IMR-90 (cell line): ENCODE results near the gene SAXO1. TPM values are rescaled to one million over a fixed set of nuclear protein-coding genes. Genes with fewer than 3 reads are reported as not detected.
A peak's percentile ranks its signal among the peaks of the same experiment; 100 is the strongest.

ENCODE experiments used
- ATAC-seq: fragments of 200-7000 bp; cut with Tn5 transposase; 2 replicates; pipeline ENCODE4 v1.9.1; 2020; ENCODE audit warnings: low read depth, mild to moderate bottlenecking, moderate library complexity
- BruUV-seq: library from RNA; stranded (reverse); fragments of 400-500 nt; replicated peaks from 2 replicates; lab custom pipeline; 2021; lab: Mats Ljungman, UMichigan
- CTCF ChIA-PET: fragments of 300-600 bp; formaldehyde crosslinking; extraction: SDS; loops from one replicate; lab custom pipeline; 2021; ENCODE audit warnings: antibody characterized with exemption; lab: Yijun Ruan, JAX
- POLR2A ChIA-PET: fragments of 300-600 bp; sonication (Branson Sonifier 250); formaldehyde crosslinking; loops from one replicate; lab custom pipeline; 2022; ENCODE audit warnings: antibody characterized with exemption; ENCODE audit not compliant: unreplicated experiment; lab: Charles Lee
- DNase-seq: peaks from one replicate; pipeline ENCODE4 v3.0.0; 2013
- H2AFZ ChIP-seq: replicated peaks from 2 replicates; pipeline ENCODE3; 2013; ENCODE audit warnings: low read length, mild to moderate bottlenecking; ENCODE audit not compliant: poor library complexity
- H2AK5ac ChIP-seq: 2 replicates; pipeline ENCODE4 v1.6.1; 2013; ENCODE audit warnings: low read depth, low read length, inconsistent platforms
- H2AK9ac ChIP-seq: replicated peaks from 2 replicates; pipeline ENCODE3; 2013; ENCODE audit warnings: mild to moderate bottlenecking, low read depth, low read length, moderate library complexity; ENCODE audit not compliant: poor library complexity
- H2BK120ac ChIP-seq: 2 replicates; pipeline ENCODE4 v1.6.1; 2013; ENCODE audit warnings: low read depth, low read length, inconsistent platforms
- H2BK15ac ChIP-seq: 3 replicates; pipeline ENCODE4 v1.6.1; 2013; ENCODE audit warnings: low read depth, low read length, inconsistent platforms
- H2BK20ac ChIP-seq: 2 replicates; pipeline ENCODE4 v1.6.1; 2013; ENCODE audit warnings: low read depth, mild to moderate bottlenecking, inconsistent platforms, low read length, moderate library complexity
- H2BK5ac ChIP-seq: 2 replicates; pipeline ENCODE4 v1.6.1; 2013; ENCODE audit warnings: mild to moderate bottlenecking, low read depth, low read length, inconsistent platforms; ENCODE audit not compliant: poor library complexity, severe bottlenecking
- H3K14ac ChIP-seq: replicated peaks from 2 replicates; pipeline ENCODE4 v1.6.1; 2013; ENCODE audit warnings: low read depth, low read length, inconsistent platforms
- H3K18ac ChIP-seq: 2 replicates; pipeline ENCODE4 v1.6.1; 2013; ENCODE audit warnings: low read depth, low read length, control low read depth
- H3K23ac ChIP-seq: 2 replicates; pipeline ENCODE4 v1.6.1; 2013; ENCODE audit warnings: low read depth, low read length, inconsistent platforms
- H3K27ac ChIP-seq: 2 replicates; pipeline ENCODE4 v1.5.1; 2013; ENCODE audit warnings: mild to moderate bottlenecking, control low read depth, low read length; ENCODE audit not compliant: insufficient read depth
- H3K27me3 ChIP-seq: 2 replicates; pipeline ENCODE4 v1.6.1; 2013; ENCODE audit warnings: low read length; ENCODE audit not compliant: control insufficient read depth, insufficient read depth
- H3K36me3 ChIP-seq: 2 replicates; pipeline ENCODE4 v1.6.1; 2013; ENCODE audit warnings: low read length, mixed read lengths; ENCODE audit not compliant: control insufficient read depth, insufficient read depth
- H3K4ac ChIP-seq: 2 replicates; pipeline ENCODE4 v1.6.1; 2013; ENCODE audit warnings: low read depth, low read length, inconsistent platforms
- H3K4me1 ChIP-seq: 2 replicates; pipeline ENCODE4 v1.6.1; 2013; ENCODE audit warnings: low read length, mixed read lengths; ENCODE audit not compliant: control insufficient read depth, insufficient read depth
- H3K4me2 ChIP-seq: 2 replicates; pipeline ENCODE4 v1.6.1; 2013; ENCODE audit warnings: low read depth, mild to moderate bottlenecking, control low read depth, low read length, moderate library complexity
- H3K4me3 ChIP-seq: 2 replicates; pipeline ENCODE4 v1.5.1; 2013; ENCODE audit warnings: low read depth, mild to moderate bottlenecking, control low read depth, low read length, moderate library complexity; ENCODE audit not compliant: insufficient read depth
- H3K56ac ChIP-seq: 2 replicates; pipeline ENCODE4 v1.6.1; 2013; ENCODE audit warnings: low read length, inconsistent platforms; ENCODE audit not compliant: insufficient read depth; ENCODE audit errors: extremely low read depth
- H3K79me1 ChIP-seq, 2 experiments: 2 replicates each; pipeline ENCODE4 v1.6.1; 2013; ENCODE audit warnings: low read length in 2 of 2, inconsistent platforms in 1 of 2, low read depth in 1 of 2
- H3K9ac ChIP-seq: 2 replicates; pipeline ENCODE4 v1.6.1; 2013; ENCODE audit warnings: low read depth, low read length, control low read depth
- H3K9me1 ChIP-seq: 2 replicates; pipeline ENCODE4 v1.6.1; 2013; ENCODE audit warnings: low read length, inconsistent platforms; ENCODE audit not compliant: insufficient read depth
- H3K9me3 ChIP-seq: 2 replicates; pipeline ENCODE4 v1.6.1; 2013; ENCODE audit warnings: low read length; ENCODE audit not compliant: control insufficient read depth, insufficient read depth
- H4K20me1 ChIP-seq: 2 replicates; pipeline ENCODE4 v1.6.1; 2013; ENCODE audit warnings: low read length, inconsistent platforms; ENCODE audit not compliant: insufficient read depth
- H4K5ac ChIP-seq: 2 replicates; pipeline ENCODE4 v1.6.1; 2013; ENCODE audit warnings: mild to moderate bottlenecking, low read depth, low read length, control low read depth
- H4K8ac ChIP-seq, 2 experiments: 2 replicates each; pipeline ENCODE4 v1.6.1; 2013; ENCODE audit warnings: low read depth in 2 of 2, low read length in 2 of 2, control low read depth in 1 of 2, inconsistent platforms in 1 of 2
- H4K91ac ChIP-seq: 2 replicates; pipeline ENCODE4 v1.6.1; 2013; ENCODE audit warnings: low read depth, low read length, inconsistent platforms; ENCODE audit not compliant: insufficient read depth
- BHLHE40 ChIP-seq: fragments of 150-350 bp; IDR thresholded peaks from 2 replicates; pipeline ENCODE4 v1.6.1; 2016; ENCODE audit warnings: mild to moderate bottlenecking, low read depth, low read length
- CEBPB ChIP-seq: IDR thresholded peaks from 2 replicates; pipeline ENCODE4 v1.6.1; 2012; ENCODE audit warnings: low read depth, low read length, improper control_type of control experiment
- CHD1 ChIP-seq: IDR thresholded peaks from 2 replicates; pipeline ENCODE4 v1.6.1; 2012; ENCODE audit warnings: low read depth, low read length, improper control_type of control experiment
- FOS ChIP-seq: fragments of 150-350 bp; IDR thresholded peaks from 2 replicates; pipeline ENCODE4 v1.6.1; 2016; ENCODE audit warnings: low read depth, low read length
- MAZ ChIP-seq: IDR thresholded peaks from 2 replicates; pipeline ENCODE4 v1.6.1; 2012; ENCODE audit warnings: low read depth, mild to moderate bottlenecking, low read length, improper control_type of control experiment, moderate library complexity, borderline replicate concordance
- MXI1 ChIP-seq: IDR thresholded peaks from 2 replicates; pipeline ENCODE4 v1.6.1; 2012; ENCODE audit warnings: low read depth, mild to moderate bottlenecking, low read length, moderate library complexity, borderline replicate concordance
- NFE2L2 ChIP-seq: fragments of 150-350 bp; IDR thresholded peaks from 2 replicates; pipeline ENCODE4 v1.6.1; 2016; ENCODE audit warnings: low read depth, mild to moderate bottlenecking, low read length
- POLR2A ChIP-seq: IDR thresholded peaks from 2 replicates; pipeline ENCODE4 v1.6.1; 2012; ENCODE audit warnings: mild to moderate bottlenecking, low read depth, low read length
- RAD21 ChIP-seq: IDR thresholded peaks from 2 replicates; pipeline ENCODE4 v1.6.1; 2012; ENCODE audit warnings: low read length, improper control_type of control experiment
- RCOR1 ChIP-seq: IDR thresholded peaks from 2 replicates; pipeline ENCODE4 v1.6.1; 2012; ENCODE audit warnings: mild to moderate bottlenecking, low read length, improper control_type of control experiment; ENCODE audit not compliant: insufficient replicate concordance
- RFX5 ChIP-seq: IDR thresholded peaks from 2 replicates; pipeline ENCODE4 v1.8.0; 2012; ENCODE audit warnings: low read depth, mild to moderate bottlenecking, low read length, moderate library complexity
- SMC3 ChIP-seq: fragments of 150-350 bp; IDR thresholded peaks from 2 replicates; pipeline ENCODE4 v1.6.1; 2016; ENCODE audit warnings: low read depth, mild to moderate bottlenecking, antibody characterized with exemption, low read length, moderate library complexity
- WGBS, 2 experiments: methylation state at CpG; one replicate each; pipeline versions ENCODE4 v1.1.5 to v1.1.7; 2013; ENCODE audit warnings: missing lambda C conversion rate in 2 of 2; ENCODE audit not compliant: insufficient read length in 1 of 2; ENCODE audit errors: extremely low coverage in 2 of 2; 5-methylcytosine and 5-hydroxymethylcytosine counted together
- dilution Hi-C: fragments of 300-500 bp; cut with HindIII; formaldehyde crosslinking; loops from one replicate; pipeline ENCODE4 v1.14.3; 2018; ENCODE audit warnings: low sequenced_read_pairs; ENCODE audit not compliant: unreplicated experiment
- in situ Hi-C: fragments of 300-500 bp; cut with MboI; formaldehyde crosslinking; loops from 3 replicates; pipeline ENCODE4 v1.14.3; 2019; ENCODE audit warnings: low sequenced_read_pairs, inconsistent platforms, mixed read lengths
- intact Hi-C: fragments of 100-400 bp; cut with micrococcal nuclease; formaldehyde crosslinking; loops from 2 replicates; pipeline ENCODE4 v1.10.0; 2022
- polyA plus RNA-seq, 3 experiments: library from polyadenylated mRNA; depleted of rRNA; stranded (reverse); fragments of >200 nt; gene quantifications; 2 replicates each; pipeline ENCODE4 v1.2.3, GENCODE V29; 2012; ENCODE audit warnings: low replicate concordance in 1 of 3
- total RNA-seq: library from RNA; depleted of rRNA; stranded (reverse); fragments of >200 nt; gene quantifications from 2 replicates; pipeline ENCODE4 v1.2.3, GENCODE V29; 2012
- TF ChIP-seq, protein P1 (sequence below): fragments of 150-350 bp; IDR thresholded peaks from 2 replicates; pipeline ENCODE4 v1.6.1; 2016; ENCODE audit warnings: low read depth, mild to moderate bottlenecking, low read length, moderate library complexity, borderline replicate concordance
- TF ChIP-seq, protein P2 (sequence below): conservative IDR thresholded peaks from 2 replicates; pipeline ENCODE4 v1.5.1; 2012; ENCODE audit warnings: mild to moderate bottlenecking, low read depth, low read length, improper control_type of control experiment

The SAXO1 gene
- total and polyA plus RNA-seq, 2 of the 4 experiments (the other 2 are of a cell fraction): not detected

- intact Hi-C loops: loop anchor here (5.0 kb wide), 1 partner anchor 469 kb away; no protein-coding TSS in a partner anchor
- Histone ChIP-seq H2AFZ (peak overlapping the region; percentile 53), H3K36me3 (no peaks in the 10 kb centered on the region), H2AK9ac (no peak overlapping the region), H4K20me1 (no peaks in the 10 kb centered on the region), H3K23ac (0 out of 2 replicates have a peak overlapping the region, but pooled peaks have one; percentile 14), H4K8ac (peak overlapping the region in 1 of 2 experiments; percentile 36; a peak in 1 of 4 replicates), H2BK15ac (no peak overlapping the region), H3K4me3 (no peak overlapping the region), H3K56ac (no peak overlapping the region), H2BK120ac (peak overlapping the region; percentile 40), H3K27me3 (peaks cover 6% of the 10 kb centered on the region), H3K9me1 (peaks cover 8% of the 10 kb centered on the region), H3K14ac (no peak overlapping the region; the same call in 1 of the 2 replicates), H2BK5ac (no peak overlapping the region), H3K4me1 (peaks cover 15% of the 10 kb centered on the region), H2BK20ac (peak overlapping the region; percentile 54; the same call in 1 of the 2 replicates), H3K27ac (peak overlapping the region; percentile 1; the same call in 1 of the 2 replicates), H3K4me2 (peak overlapping the region; percentile 84), H4K91ac (no peak overlapping the region), H3K18ac (no peak overlapping the region; the same call in 1 of the 2 replicates), H3K9ac (no peak overlapping the region), H3K79me1 (no peaks in the 10 kb centered on the region), H3K9me3 (no peaks in the 10 kb centered on the region), H3K4ac (0 out of 2 replicates have a peak overlapping the region, but pooled peaks have one; percentile 12), H2AK5ac (peak overlapping the region; percentile 7; the same call in 1 of the 2 replicates), H4K5ac (no peak overlapping the region)
- ATAC-seq: peak; percentile 72
- dilution Hi-C loops: no loop called here
- in situ Hi-C loops: no loop called here
- BruUV-seq: no TSS peak
- no CpG with 5 or more reads among the region's 6 CpGs for WGBS, 2 experiments
- TF ChIP-seq MAZ: 0 out of 2 replicates have a peak, but pooled peaks have one; percentile 18
- no peak for TF ChIP-seq NFE2L2
- TF ChIP-seq POLR2A: no peak
- no peak for TF ChIP-seq FOS
- TF ChIP-seq RFX5: no peak
- TF ChIP-seq, protein P1, sequence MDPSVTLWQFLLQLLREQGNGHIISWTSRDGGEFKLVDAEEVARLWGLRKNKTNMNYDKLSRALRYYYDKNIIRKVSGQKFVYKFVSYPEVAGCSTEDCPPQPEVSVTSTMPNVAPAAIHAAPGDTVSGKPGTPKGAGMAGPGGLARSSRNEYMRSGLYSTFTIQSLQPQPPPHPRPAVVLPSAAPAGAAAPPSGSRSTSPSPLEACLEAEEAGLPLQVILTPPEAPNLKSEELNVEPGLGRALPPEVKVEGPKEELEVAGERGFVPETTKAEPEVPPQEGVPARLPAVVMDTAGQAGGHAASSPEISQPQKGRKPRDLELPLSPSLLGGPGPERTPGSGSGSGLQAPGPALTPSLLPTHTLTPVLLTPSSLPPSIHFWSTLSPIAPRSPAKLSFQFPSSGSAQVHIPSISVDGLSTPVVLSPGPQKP: no peak
- TF ChIP-seq CEBPB: no peak
- no peak for TF ChIP-seq MXI1
- TF ChIP-seq RAD21: no peak
- TF ChIP-seq CHD1: no peak
- TF ChIP-seq, protein P2, sequence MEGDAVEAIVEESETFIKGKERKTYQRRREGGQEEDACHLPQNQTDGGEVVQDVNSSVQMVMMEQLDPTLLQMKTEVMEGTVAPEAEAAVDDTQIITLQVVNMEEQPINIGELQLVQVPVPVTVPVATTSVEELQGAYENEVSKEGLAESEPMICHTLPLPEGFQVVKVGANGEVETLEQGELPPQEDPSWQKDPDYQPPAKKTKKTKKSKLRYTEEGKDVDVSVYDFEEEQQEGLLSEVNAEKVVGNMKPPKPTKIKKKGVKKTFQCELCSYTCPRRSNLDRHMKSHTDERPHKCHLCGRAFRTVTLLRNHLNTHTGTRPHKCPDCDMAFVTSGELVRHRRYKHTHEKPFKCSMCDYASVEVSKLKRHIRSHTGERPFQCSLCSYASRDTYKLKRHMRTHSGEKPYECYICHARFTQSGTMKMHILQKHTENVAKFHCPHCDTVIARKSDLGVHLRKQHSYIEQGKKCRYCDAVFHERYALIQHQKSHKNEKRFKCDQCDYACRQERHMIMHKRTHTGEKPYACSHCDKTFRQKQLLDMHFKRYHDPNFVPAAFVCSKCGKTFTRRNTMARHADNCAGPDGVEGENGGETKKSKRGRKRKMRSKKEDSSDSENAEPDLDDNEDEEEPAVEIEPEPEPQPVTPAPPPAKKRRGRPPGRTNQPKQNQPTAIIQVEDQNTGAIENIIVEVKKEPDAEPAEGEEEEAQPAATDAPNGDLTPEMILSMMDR: 0 out of 2 replicates have a peak, but pooled peaks have one; percentile 1
- TF ChIP-seq RCOR1: no peak
- TF ChIP-seq BHLHE40: no peak
- no peak for TF ChIP-seq SMC3
- CTCF ChIA-PET: interaction anchor here (0.5 kb wide), 1 partner anchor 368 kb away, joined by 3 read pairs; no protein-coding TSS in a partner anchor
- POLR2A ChIA-PET: no interaction called here
- DNase-seq: peak; percentile 53
These were observed 122.1 kb downstream of the SAXO1 start for GRCh38 chr9:18910916-18911315.
